ENCODE measurements around the gene ZAR1L. TPM values are rescaled to one million over a fixed set of nuclear protein-coding genes. Genes with fewer than 3 reads are reported as not detected.

ZAR1L gene, protein sequence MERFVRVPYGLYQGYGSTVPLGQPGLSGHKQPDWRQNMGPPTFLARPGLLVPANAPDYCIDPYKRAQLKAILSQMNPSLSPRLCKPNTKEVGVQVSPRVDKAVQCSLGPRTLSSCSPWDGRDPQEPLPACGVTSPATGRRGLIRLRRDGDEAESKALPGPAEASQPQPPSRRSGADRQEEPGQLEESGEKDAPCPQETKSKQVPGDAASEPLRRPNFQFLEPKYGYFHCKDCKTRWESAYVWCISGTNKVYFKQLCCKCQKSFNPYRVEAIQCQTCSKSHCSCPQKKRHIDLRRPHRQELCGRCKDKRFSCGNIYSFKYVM
- total RNA-seq, result not detected

- TF ChIP-seq CTCF (IDR thresholded peaks at IDR 0.05; ENCODE audit: low read depth), result no peak
These were observed at the start of gene ZAR1L, which contains the start of gene BRCA2 for GRCh38 chr13:32315238-32316027. TSS of gene ZAR1L (minus strand) at chr13:32315363. CDS start at chr13:32311925, 3,438 bp downstream. TSS of gene BRCA2 (plus strand) at chr13:32315508. CDS start at chr13:32316461, 953 bp downstream.

DNA sequence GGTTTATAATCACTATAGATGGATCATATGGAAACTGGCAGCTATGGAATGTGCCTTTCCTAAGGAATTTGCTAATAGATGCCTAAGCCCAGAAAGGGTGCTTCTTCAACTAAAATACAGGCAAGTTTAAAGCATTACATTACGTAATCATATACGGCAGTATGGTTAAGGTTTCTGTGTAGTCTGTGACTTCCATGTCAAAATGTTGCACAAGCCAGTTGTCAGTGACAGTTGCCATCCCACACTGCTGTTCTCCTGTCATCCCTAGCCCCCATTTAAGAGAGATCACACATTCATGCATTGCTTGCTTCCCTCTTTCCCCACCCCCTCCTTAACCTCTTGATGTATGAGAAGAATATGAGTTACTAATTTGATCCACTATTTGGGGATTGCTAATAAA is 47.4 kb upstream of the ZAR1L start:
- TF ChIP-seq CTCF (IDR thresholded peaks at IDR 0.05; ENCODE audit: low read depth), result no peak

- no peak for TF ChIP-seq CTCF (IDR thresholded peaks at IDR 0.05; ENCODE audit: low read depth)
These were observed 38.9 kb upstream of the ZAR1L start for GRCh38 chr13:32354040-32354439.

- TF ChIP-seq CTCF (IDR thresholded peaks at IDR 0.05; ENCODE audit: low read depth), result no peak
These were observed 32.5 kb upstream of the ZAR1L start for GRCh38 chr13:32347651-32348050.

- no peak for TF ChIP-seq CTCF (IDR thresholded peaks at IDR 0.05; ENCODE audit: low read depth)
These were observed 25.8 kb upstream of the ZAR1L start for GRCh38 chr13:32340914-32341313.

- TF ChIP-seq CTCF (IDR thresholded peaks at IDR 0.05; ENCODE audit: low read depth), result no peak
These were observed 19.5 kb upstream of the ZAR1L start for GRCh38 chr13:32334671-32335070.

GRCh38 chr13:32330441-32330840 is 15.3 kb upstream of the ZAR1L start:
- no peak for TF ChIP-seq CTCF (IDR thresholded peaks at IDR 0.05; ENCODE audit: low read depth)

All from subcutaneous adipose tissue (tissue), 4 donors.